Activated naive CD4-positive, alpha-beta T cell treated with anti-CD3 and anti-CD28 coated beads, Interleukin-2, amount 50 U/mL, for 24 hours (primary cell): ENCODE measurements around the gene PCGF5.
"Not testable (repeated sequence)": the region's sequence is repeated elsewhere in the genome, so short reads cannot be mapped to it uniquely, and the experiment has no call there.

Experiments used
- H3K27ac Mint-ChIP-seq: one replicate; pipeline ENCODE4 v1.8.0; 2021; ENCODE audit warnings: mild to moderate bottlenecking, mixed read lengths
- H3K27me3 Mint-ChIP-seq: one replicate; pipeline ENCODE4 v1.8.0; 2021; ENCODE audit warnings: mixed read lengths
- H3K36me3 Mint-ChIP-seq: one replicate; pipeline ENCODE4 v1.8.0; 2021; ENCODE audit warnings: mixed read lengths
- H3K4me1 Mint-ChIP-seq: one replicate; pipeline ENCODE4 v1.8.0; 2021; ENCODE audit warnings: mixed read lengths
- H3K4me3 Mint-ChIP-seq: one replicate; pipeline ENCODE4 v1.8.0; 2021; ENCODE audit warnings: mild to moderate bottlenecking, mixed read lengths
- H3K9me3 Mint-ChIP-seq: one replicate; pipeline ENCODE4 v1.8.0; 2021; ENCODE audit warnings: mixed read lengths

The PCGF5 gene

DNA sequence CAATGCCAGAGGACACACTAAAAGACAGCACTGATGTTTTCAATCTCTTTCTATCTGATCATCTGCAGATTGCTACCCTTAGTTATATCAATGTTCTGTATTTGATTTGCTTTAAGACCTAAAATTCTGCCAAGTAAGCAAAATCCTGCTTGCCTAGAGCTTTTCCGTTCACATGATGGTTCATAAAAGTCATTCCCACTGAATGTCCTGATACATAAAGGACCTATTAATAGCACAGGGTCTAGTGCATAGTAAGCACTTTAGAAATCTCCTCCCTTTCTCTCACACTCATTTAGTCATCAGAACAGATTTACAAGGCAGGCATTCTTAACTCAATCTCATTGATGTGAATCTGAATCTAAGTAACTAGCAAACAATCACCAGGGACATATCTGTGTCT is 68.8 kb downstream of the PCGF5 start:
- no peaks in the 10 kb centered on the region for H3K36me3 Mint-ChIP-seq
- H3K9me3 Mint-ChIP-seq, result no peaks in the 10 kb centered on the region
- H3K27me3 Mint-ChIP-seq, result no peaks in the 10 kb centered on the region
- H3K4me3 Mint-ChIP-seq, result no peak overlapping the region
- no peaks in the 10 kb centered on the region for H3K4me1 Mint-ChIP-seq
- H3K27ac Mint-ChIP-seq, result no peak overlapping the region

DNA sequence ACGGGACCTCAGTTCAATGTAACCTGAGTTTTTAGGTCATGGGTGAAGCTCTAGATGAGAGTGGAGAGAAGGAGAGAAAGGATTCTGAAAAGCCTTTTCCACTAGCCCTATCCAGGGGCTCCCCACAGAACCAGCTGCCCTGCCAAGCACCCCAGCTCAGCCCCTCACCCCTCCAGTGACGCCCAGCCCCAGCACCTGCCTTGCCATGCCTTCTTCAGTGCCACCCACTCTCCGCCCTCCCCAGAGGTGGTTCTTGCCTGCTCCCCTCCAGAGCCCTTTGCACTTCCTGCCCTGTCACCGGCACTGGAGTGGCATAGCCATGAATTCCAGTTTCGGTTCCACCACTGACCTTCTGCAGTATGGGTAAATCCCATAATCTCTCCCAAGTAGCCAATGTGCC is 70.1 kb downstream of the PCGF5 start:
- no peak overlapping the region for H3K4me3 Mint-ChIP-seq
- H3K27me3 Mint-ChIP-seq, result peaks cover 4% of the 10 kb centered on the region
- H3K27ac Mint-ChIP-seq, result no peak overlapping the region
- no peaks in the 10 kb centered on the region for H3K9me3 Mint-ChIP-seq
- no peaks in the 10 kb centered on the region for H3K4me1 Mint-ChIP-seq
- H3K36me3 Mint-ChIP-seq, result no peaks in the 10 kb centered on the region

- H3K4me3 Mint-ChIP-seq, result no peak overlapping the region
- no peaks in the 10 kb centered on the region for H3K36me3 Mint-ChIP-seq
- no peaks in the 10 kb centered on the region for H3K9me3 Mint-ChIP-seq
- peaks cover 10% of the 10 kb centered on the region for H3K4me1 Mint-ChIP-seq
- no peak overlapping the region for H3K27ac Mint-ChIP-seq
- H3K27me3 Mint-ChIP-seq, result peaks cover 4% of the 10 kb centered on the region
Measured at GRCh38 chr10:91294134-91294906, 73.9 kb downstream of the PCGF5 start.

- peaks cover 4% of the 10 kb centered on the region for H3K27me3 Mint-ChIP-seq
- H3K36me3 Mint-ChIP-seq, result no peaks in the 10 kb centered on the region
Measured at GRCh38 chr10:91295346-91295745, 74.9 kb downstream of the PCGF5 start.

GRCh38 chr10:91296471-91296870 is 76.0 kb downstream of the PCGF5 start:
- Mint-ChIP-seq H3K27ac (no peak overlapping the region), H3K4me3 (no peak overlapping the region), H3K4me1 (peaks cover 10% of the 10 kb centered on the region), H3K9me3 (no peaks in the 10 kb centered on the region), H3K27me3 (peaks cover 4% of the 10 kb centered on the region), H3K36me3 (no peaks in the 10 kb centered on the region)

More at GRCh38 chr10:91295346-91295745, 74.9 kb downstream of the PCGF5 start:
- Mint-ChIP-seq H3K4me3 (no peak overlapping the region), H3K9me3 (no peaks in the 10 kb centered on the region), H3K27ac (no peak overlapping the region), H3K4me1 (peaks cover 10% of the 10 kb centered on the region)

DNA sequence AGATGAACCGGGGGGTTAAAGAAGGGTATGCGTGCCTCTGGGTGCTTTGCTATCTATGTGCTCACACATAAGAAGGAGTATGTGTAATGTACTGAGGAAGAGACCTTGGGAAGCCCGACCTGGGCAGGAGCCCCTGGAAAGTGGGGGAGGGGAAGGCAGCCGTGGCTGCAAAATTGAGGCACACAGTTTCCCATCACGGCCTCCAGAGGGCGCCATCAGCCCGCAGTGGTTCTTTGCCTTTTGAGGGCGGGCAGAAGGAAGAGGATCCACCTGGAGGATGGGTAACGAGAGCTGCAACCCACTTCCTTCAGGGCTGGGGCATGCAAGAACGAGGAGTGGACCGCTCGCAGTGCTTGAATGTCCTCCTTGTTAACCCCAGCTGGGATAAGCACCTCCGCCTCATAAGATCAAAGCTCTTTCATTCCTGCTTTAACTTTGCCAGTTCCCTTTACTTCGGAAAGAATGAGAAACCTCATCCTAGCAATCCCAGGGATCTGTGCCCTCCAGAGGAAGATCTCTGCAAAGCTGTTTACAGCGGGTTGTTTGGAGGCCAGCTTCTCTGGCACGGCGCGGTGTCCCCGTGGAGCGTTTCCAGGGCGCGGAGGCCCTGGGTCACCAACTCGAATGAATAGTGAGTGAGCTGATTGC is 77.9 kb downstream of the PCGF5 start:
- no peaks in the 10 kb centered on the region for H3K9me3 Mint-ChIP-seq
- H3K27ac Mint-ChIP-seq, result peak overlapping the region; percentile 13

GRCh38 chr10:91299999-91300575 is 79.6 kb downstream of the PCGF5 start:
- Mint-ChIP-seq H3K27ac (no peak overlapping the region), H3K4me1 (peaks cover 10% of the 10 kb centered on the region), H3K4me3 (no peak overlapping the region), H3K9me3 (no peaks in the 10 kb centered on the region), H3K36me3 (no peaks in the 10 kb centered on the region), H3K27me3 (peaks cover 2% of the 10 kb centered on the region)

More for the DNA sequence above, 77.9 kb downstream of the PCGF5 start:
- Mint-ChIP-seq H3K36me3 (no peaks in the 10 kb centered on the region), H3K4me1 (peaks cover 10% of the 10 kb centered on the region), H3K27me3 (peaks cover 4% of the 10 kb centered on the region), H3K4me3 (peak overlapping the region; percentile 75)

DNA sequence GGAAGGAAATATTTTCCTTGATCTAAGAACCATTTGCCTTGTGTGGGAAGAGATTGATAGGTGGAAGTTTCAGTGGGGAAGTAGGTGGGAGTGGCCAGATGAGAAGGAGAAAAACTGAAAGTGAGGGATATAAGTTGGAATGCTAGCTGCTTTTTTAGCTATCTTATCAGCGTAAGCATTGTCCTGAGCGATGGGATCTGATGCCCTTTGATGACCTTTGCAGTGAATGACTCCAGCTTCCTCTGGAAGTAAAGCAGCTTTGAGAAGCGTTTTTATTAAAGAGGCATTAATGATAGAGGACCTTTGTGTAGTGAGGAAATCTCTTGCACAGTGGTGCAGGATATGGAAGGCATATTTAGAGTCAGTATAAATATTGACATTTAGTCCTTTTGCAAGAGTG is 82.5 kb downstream of the PCGF5 start:
- H3K27me3 Mint-ChIP-seq, H3K4me1 Mint-ChIP-seq, H3K27ac Mint-ChIP-seq, H3K4me3 Mint-ChIP-seq, H3K9me3 Mint-ChIP-seq, H3K36me3 Mint-ChIP-seq: not testable (repeated sequence)

- not testable (repeated sequence) for H3K36me3 Mint-ChIP-seq, H3K9me3 Mint-ChIP-seq
Measured at GRCh38 chr10:91305979-91306378, 85.5 kb downstream of the PCGF5 start.

GRCh38 chr10:91307489-91307888 is 87.0 kb downstream of the PCGF5 start:
- Mint-ChIP-seq H3K36me3 (no peaks in the 10 kb centered on the region), H3K4me1 (no peaks in the 10 kb centered on the region), H3K4me3 (no peak overlapping the region), H3K27me3 (peaks cover 3% of the 10 kb centered on the region), H3K27ac (no peak overlapping the region), H3K9me3 (no peaks in the 10 kb centered on the region)

More at GRCh38 chr10:91305979-91306378, 85.5 kb downstream of the PCGF5 start:
- not testable (repeated sequence) for H3K27me3 Mint-ChIP-seq, H3K4me1 Mint-ChIP-seq, H3K4me3 Mint-ChIP-seq, H3K27ac Mint-ChIP-seq

DNA sequence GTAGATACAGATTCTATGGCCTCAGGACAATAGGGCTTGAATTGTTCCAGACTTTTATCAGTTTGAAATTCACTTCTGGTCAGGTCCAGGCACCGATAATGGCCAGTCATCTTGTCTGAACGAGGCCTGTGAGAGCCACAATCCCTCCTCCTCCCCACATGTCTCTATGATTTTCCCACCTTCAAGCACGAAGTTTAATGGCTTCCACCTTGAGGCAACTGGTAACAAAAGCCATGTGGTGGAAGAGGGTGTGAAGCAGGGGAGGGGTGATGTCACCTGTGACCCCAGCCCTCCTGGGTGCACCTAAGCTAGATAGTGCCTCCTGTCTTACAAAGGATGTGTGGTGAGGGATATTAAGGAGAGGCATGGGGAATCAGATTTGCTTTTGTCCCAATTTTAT is 89.2 kb downstream of the PCGF5 start:
- peaks cover 3% of the 10 kb centered on the region for H3K27me3 Mint-ChIP-seq
- H3K4me3 Mint-ChIP-seq, result no peak overlapping the region
- H3K27ac Mint-ChIP-seq, result no peak overlapping the region
- H3K9me3 Mint-ChIP-seq, result no peaks in the 10 kb centered on the region
- H3K36me3 Mint-ChIP-seq, result no peaks in the 10 kb centered on the region
- peaks cover 6% of the 10 kb centered on the region for H3K4me1 Mint-ChIP-seq

- peaks cover 6% of the 10 kb centered on the region for H3K4me1 Mint-ChIP-seq
- no peak overlapping the region for H3K4me3 Mint-ChIP-seq
- peaks cover 3% of the 10 kb centered on the region for H3K27me3 Mint-ChIP-seq
- no peaks in the 10 kb centered on the region for H3K36me3 Mint-ChIP-seq
- no peak overlapping the region for H3K27ac Mint-ChIP-seq
- H3K9me3 Mint-ChIP-seq, result no peaks in the 10 kb centered on the region
Measured at GRCh38 chr10:91311601-91312381, 91.3 kb downstream of the PCGF5 start.

- Mint-ChIP-seq H3K4me3 (no peak overlapping the region), H3K27ac (no peak overlapping the region), H3K27me3 (peaks cover 3% of the 10 kb centered on the region), H3K9me3 (no peaks in the 10 kb centered on the region), H3K4me1 (peaks cover 6% of the 10 kb centered on the region), H3K36me3 (no peaks in the 10 kb centered on the region)
Measured at GRCh38 chr10:91312382-91312733, 91.9 kb downstream of the PCGF5 start.

DNA sequence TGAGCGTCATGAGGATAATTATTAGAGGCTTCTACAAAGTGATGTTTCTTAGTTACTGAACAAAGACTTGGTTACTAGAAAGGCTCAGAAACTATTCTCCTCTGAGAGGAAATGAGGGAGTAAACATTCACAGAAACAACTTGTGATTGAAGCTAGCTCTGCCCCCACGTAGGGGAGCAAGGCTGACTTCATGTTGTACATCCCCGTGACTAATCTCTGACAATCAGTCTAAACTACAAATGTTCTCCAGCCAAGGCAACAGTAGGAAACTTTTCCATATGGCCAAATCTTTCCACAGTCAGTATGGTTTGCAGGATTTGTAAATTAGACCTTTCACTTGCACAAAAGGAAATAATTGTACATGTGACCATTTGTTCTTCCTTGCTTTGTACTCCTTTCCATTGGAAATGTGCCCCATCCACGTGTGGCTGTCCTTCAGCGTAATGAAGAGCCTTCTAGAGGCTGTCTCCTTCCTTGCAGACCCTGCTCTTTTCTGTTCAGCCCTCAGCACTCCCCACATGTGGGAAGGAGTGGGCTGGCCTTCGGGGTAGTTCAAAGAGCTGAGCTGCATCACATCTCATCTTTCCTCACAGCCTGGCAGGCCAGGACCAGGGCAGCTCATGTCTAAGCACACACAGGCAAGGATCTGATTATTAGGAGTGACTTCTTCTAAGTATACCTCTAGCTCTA is 93.5 kb downstream of the PCGF5 start:
- Mint-ChIP-seq H3K4me1 (peaks cover 6% of the 10 kb centered on the region), H3K9me3 (no peaks in the 10 kb centered on the region), H3K36me3 (no peaks in the 10 kb centered on the region), H3K27ac (no peak overlapping the region), H3K27me3 (peaks cover 3% of the 10 kb centered on the region), H3K4me3 (no peak overlapping the region)

DNA sequence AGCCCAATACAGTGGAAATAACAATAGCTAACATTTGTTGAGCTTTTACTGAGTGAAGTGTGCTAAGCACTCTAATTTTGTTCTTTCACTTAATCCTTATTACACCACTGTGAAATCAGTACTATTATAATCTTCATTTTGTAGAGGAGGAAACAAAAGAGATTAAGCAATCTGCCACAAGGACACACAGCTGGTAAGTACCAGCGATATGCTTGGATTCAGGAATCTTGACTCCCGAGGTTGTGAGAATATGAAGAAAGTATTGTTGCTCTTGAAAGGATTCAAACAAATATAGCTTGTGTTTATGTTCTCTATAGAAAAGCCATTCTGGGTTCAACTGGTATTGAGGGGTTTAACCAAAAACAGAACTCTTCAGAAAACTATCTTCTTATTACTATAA is 96.0 kb downstream of the PCGF5 start:
- H3K27me3 Mint-ChIP-seq, result no peaks in the 10 kb centered on the region
- H3K27ac Mint-ChIP-seq, result no peak overlapping the region
- no peaks in the 10 kb centered on the region for H3K36me3 Mint-ChIP-seq
- no peaks in the 10 kb centered on the region for H3K9me3 Mint-ChIP-seq
- H3K4me1 Mint-ChIP-seq, result peaks cover 6% of the 10 kb centered on the region
- H3K4me3 Mint-ChIP-seq, result no peak overlapping the region
